B cell (primary cell): Measurements from ENCODE around the gene SLC22A6. TPM values are rescaled to one million over a fixed set of nuclear protein-coding genes. Genes with fewer than 3 reads are reported as not detected.

ENCODE experiments used
- ATAC-seq: fragments of 200-7000 bp; cut with Tn5 transposase; one replicate; pipeline ENCODE4 v1.10.0; 2021; ENCODE audit warnings: low read depth, mild to moderate bottlenecking, moderate number of reproducible peaks, moderate library complexity
- CTCF ChIA-PET: fragments of 350-600 bp; sonication (Branson Sonifier 250); formaldehyde crosslinking; loops from one replicate; lab custom pipeline; 2021; ENCODE audit warnings: antibody characterized with exemption, inconsistent platforms; lab: Charles Lee
- POLR2A ChIA-PET: fragments of 350-600 bp; sonication (Branson Sonifier 250); formaldehyde crosslinking; loops from one replicate; lab custom pipeline; 2021; ENCODE audit warnings: antibody characterized with exemption; lab: Charles Lee
- DNase-seq: peaks from one replicate; pipeline ENCODE4 v3.0.0; 2013
- H2AFZ ChIP-seq: 2 replicates; pipeline ENCODE4 v1.6.1; 2012; ENCODE audit warnings: mild to moderate bottlenecking, low read depth, low read length; ENCODE audit not compliant: insufficient read depth, poor library complexity, severe bottlenecking
- H3K27ac ChIP-seq, 2 donors: 1 replicate in 1 of 2; 2 replicates in 1 of 2; pipeline ENCODE4 v1.5.1; 2012 to 2013; ENCODE audit warnings: low read length in 2 of 2, mild to moderate bottlenecking in 2 of 2, moderate library complexity in 1 of 2
- H3K27me3 ChIP-seq, 4 experiments: fragments of 200-600 bp in 1 of 4; sonication (generic) in 1 of 4; replicated peaks in 1 of 4; 1 replicate in 2 of 4; 2 replicates in 2 of 4; pipeline versions ENCODE4 v1.6.1 to v1.7.0; 2013 to 2016; ENCODE audit warnings: low read length in 3 of 4, mild to moderate bottlenecking in 2 of 4, mixed read lengths in 1 of 4, moderate library complexity in 1 of 4; ENCODE audit not compliant: insufficient read depth in 4 of 4, control insufficient read depth in 3 of 4; ENCODE audit errors: control extremely low read depth in 1 of 4
- H3K36me3 ChIP-seq, 2 experiments: replicated peaks in 1 of 2; 1 replicate in 1 of 2; 2 replicates in 1 of 2; pipeline versions ENCODE4 v1.6.1 to v1.7.1; 2013; ENCODE audit warnings: low read length in 1 of 2; ENCODE audit not compliant: insufficient read depth in 2 of 2, control insufficient read depth in 1 of 2; ENCODE audit errors: control extremely low read depth in 1 of 2, extremely low read depth in 1 of 2
- H3K4me1 ChIP-seq, 2 donors: fragments of 200-600 bp in 1 of 2; sonication (generic) in 1 of 2; 1 replicate in 1 of 2; 2 replicates in 1 of 2; pipeline versions ENCODE4 v1.5.1 to v1.6.1; 2013 to 2017; ENCODE audit warnings: low read length in 2 of 2; ENCODE audit not compliant: control insufficient read depth in 2 of 2, insufficient read depth in 2 of 2
- H3K4me2 ChIP-seq: replicated peaks from 2 replicates; pipeline ENCODE3; 2012; ENCODE audit warnings: mild to moderate bottlenecking, low read depth, low read length; ENCODE audit not compliant: poor library complexity, severe bottlenecking
- H3K4me3 ChIP-seq, 5 experiments: fragments of 200-600 bp in 1 of 5; sonication (generic) in 1 of 5; 1 replicate in 3 of 5; 2 replicates in 2 of 5; pipeline versions ENCODE4 v1.5.1 to v1.7.0; 2011 to 2016; ENCODE audit warnings: low read length in 4 of 5, mild to moderate bottlenecking in 4 of 5, low read depth in 2 of 5, control low read depth in 1 of 5, moderate library complexity in 1 of 5; ENCODE audit not compliant: insufficient read depth in 1 of 5; ENCODE audit errors: control extremely low read depth in 1 of 5, extremely low read depth in 1 of 5
- H3K79me2 ChIP-seq: fragments of 200-600 bp; sonication (generic); one replicate; pipeline ENCODE4 v1.6.0; 2016; ENCODE audit warnings: low read length; ENCODE audit not compliant: control insufficient read depth, insufficient read depth
- H3K9ac ChIP-seq: fragments of 200-600 bp; sonication (generic); 2 replicates; pipeline ENCODE4 v1.6.1; 2017; ENCODE audit warnings: mild to moderate bottlenecking, low read length, moderate library complexity
- H3K9me3 ChIP-seq, 3 donors: one replicate each; pipeline versions ENCODE4 v1.6.1 to v1.7.1; 2013; ENCODE audit warnings: low read length in 2 of 3; ENCODE audit not compliant: control insufficient read depth in 2 of 3, insufficient read depth in 1 of 3; ENCODE audit errors: control extremely low read depth in 1 of 3
- H4K20me1 ChIP-seq: 2 replicates; pipeline ENCODE4 v1.6.0; 2012; ENCODE audit warnings: mild to moderate bottlenecking, low read length; ENCODE audit not compliant: insufficient read depth, control insufficient read depth, poor library complexity, severe bottlenecking
- H3K27ac Mint-ChIP-seq: one replicate; pipeline ENCODE4 v1.8.0; 2021; ENCODE audit warnings: mixed read lengths
- H3K27me3 Mint-ChIP-seq: one replicate; pipeline ENCODE4 v1.8.0; 2021; ENCODE audit warnings: mixed read lengths
- H3K4me1 Mint-ChIP-seq: one replicate; pipeline ENCODE4 v1.8.0; 2021; ENCODE audit warnings: mixed read lengths
- H3K4me3 Mint-ChIP-seq: one replicate; pipeline ENCODE4 v1.8.0; 2021; ENCODE audit warnings: mixed read lengths
- H3K9me3 Mint-ChIP-seq: one replicate; pipeline ENCODE4 v1.8.0; 2022; ENCODE audit warnings: mixed read lengths; ENCODE audit not compliant: insufficient read depth
- EZH2 ChIP-seq: IDR thresholded peaks from 2 replicates; pipeline ENCODE4 v1.6.1; 2012; ENCODE audit warnings: borderline replicate concordance, low read depth, mild to moderate bottlenecking, moderate library complexity, low read length; ENCODE audit not compliant: insufficient read depth, poor library complexity, severe bottlenecking
- WGBS: methylation state at CpG from one replicate; pipeline ENCODE4 v1.1.5; 2013; ENCODE audit warnings: missing lambda C conversion rate; ENCODE audit not compliant: insufficient coverage; 5-methylcytosine and 5-hydroxymethylcytosine counted together
- intact Hi-C: fragments of 100-400 bp; cut with micrococcal nuclease; formaldehyde crosslinking; loops from one replicate; pipeline ENCODE4 v1.10.0; 2022
- polyA plus RNA-seq: library from polyadenylated mRNA; depleted of rRNA; stranded (reverse); fragments of >200 nt; gene quantifications from 2 replicates; pipeline ENCODE4 v1.2.3, GENCODE V29; 2012
- total RNA-seq, 2 donors: library from RNA; stranded (reverse); fragments of 120-200 nt in 1 of 2; gene quantifications; 1 replicate in 1 of 2; 2 replicates in 1 of 2; pipeline versions ENCODE4 v1.2.3 to v1.2.4, GENCODE V29; 2013 to 2022
- TF ChIP-seq, protein P1 (sequence below): fragments of 200-600 bp; IDR thresholded peaks from one replicate; pipeline ENCODE4 v1.8.0; 2022; ENCODE audit warnings: antibody characterized with exemption, mild to moderate bottlenecking

SLC22A6 gene
- total and polyA plus RNA-seq, 2 donors (not counting 1 experiment from before 2014, with no cell fraction given), result not detected

DNA sequence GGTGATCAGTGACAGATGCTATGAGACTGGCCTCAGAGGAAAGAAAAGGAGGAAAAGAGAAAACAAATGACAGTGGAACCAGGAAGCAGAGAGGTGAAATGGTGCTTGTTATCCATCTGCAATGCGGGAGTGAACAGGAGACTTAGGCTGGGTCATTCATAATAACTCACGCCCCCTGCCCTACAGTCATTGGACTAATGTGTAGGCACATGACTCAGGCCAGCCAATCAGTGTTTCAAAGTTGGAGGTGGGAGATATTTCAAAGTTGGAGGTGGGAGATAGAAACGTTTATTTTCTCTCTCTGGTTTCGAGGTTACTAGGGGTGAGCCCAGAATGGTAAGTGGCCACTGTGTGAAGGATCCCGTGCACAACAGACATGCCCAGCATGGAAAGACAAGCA is 30.3 kb downstream of the SLC22A6 start:
- H3K27ac ChIP-seq, result no peak overlapping the region
- no peaks in the 10 kb centered on the region for H3K36me3 ChIP-seq
- H4K20me1 ChIP-seq, result no peaks in the 10 kb centered on the region
- H3K4me3 Mint-ChIP-seq, result no peak overlapping the region
- H3K27ac Mint-ChIP-seq, result no peak overlapping the region
- H3K9ac ChIP-seq, result no peak overlapping the region
- ATAC-seq (no peak), DNase-seq (no peak)
- intact Hi-C loops, result no loop called here
- H3K4me2 ChIP-seq, result no peak overlapping the region
- H3K27me3 Mint-ChIP-seq, result peaks cover 32% of the 10 kb centered on the region
- ChIA-PET CTCF (no interaction called here), POLR2A (no interaction called here)
- no peak overlapping the region for H3K4me3 ChIP-seq
- TF ChIP-seq, protein P1, sequence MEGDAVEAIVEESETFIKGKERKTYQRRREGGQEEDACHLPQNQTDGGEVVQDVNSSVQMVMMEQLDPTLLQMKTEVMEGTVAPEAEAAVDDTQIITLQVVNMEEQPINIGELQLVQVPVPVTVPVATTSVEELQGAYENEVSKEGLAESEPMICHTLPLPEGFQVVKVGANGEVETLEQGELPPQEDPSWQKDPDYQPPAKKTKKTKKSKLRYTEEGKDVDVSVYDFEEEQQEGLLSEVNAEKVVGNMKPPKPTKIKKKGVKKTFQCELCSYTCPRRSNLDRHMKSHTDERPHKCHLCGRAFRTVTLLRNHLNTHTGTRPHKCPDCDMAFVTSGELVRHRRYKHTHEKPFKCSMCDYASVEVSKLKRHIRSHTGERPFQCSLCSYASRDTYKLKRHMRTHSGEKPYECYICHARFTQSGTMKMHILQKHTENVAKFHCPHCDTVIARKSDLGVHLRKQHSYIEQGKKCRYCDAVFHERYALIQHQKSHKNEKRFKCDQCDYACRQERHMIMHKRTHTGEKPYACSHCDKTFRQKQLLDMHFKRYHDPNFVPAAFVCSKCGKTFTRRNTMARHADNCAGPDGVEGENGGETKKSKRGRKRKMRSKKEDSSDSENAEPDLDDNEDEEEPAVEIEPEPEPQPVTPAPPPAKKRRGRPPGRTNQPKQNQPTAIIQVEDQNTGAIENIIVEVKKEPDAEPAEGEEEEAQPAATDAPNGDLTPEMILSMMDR, result no peak
- no peak for TF ChIP-seq EZH2
- no peaks in the 10 kb centered on the region for H3K9me3 Mint-ChIP-seq
- no peaks in the 10 kb centered on the region for H3K79me2 ChIP-seq
- H3K4me1 ChIP-seq, result no peaks in the 10 kb centered on the region
- H3K27me3 ChIP-seq, result peaks cover 0 to 6% (median 0%) of the 10 kb centered on the region in 4 experiments
- H3K9me3 ChIP-seq, result no peaks in the 10 kb centered on the region
- 84% methylated on average over 4 of the region's 5 CpGs for WGBS
- no peaks in the 10 kb centered on the region for H3K4me1 Mint-ChIP-seq
- H2AFZ ChIP-seq, result no peak overlapping the region

DNA sequence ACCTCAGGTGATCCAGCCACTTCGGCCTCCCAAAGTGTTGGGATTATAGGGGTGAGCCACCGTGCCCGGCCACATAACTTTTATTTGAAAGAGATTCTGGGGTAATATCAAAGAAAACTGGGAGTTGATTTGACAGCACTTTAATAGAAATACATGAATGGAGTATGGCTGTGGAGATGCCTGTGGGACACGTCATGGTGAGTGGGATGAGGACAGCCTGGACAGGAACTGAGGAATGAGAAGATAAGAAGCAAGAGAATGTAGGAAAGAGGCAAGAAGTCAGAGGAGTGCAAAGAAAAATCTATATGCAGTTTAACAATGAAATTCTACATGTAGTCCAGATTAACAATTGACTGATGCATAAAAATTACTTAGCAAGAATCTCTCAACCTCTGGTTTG is 31.0 kb downstream of the SLC22A6 start:
- no peaks in the 10 kb centered on the region for H3K9me3 Mint-ChIP-seq
- H3K9me3 ChIP-seq, result no peaks in the 10 kb centered on the region
- DNase-seq (no peak), ATAC-seq (no peak)
- H3K27ac Mint-ChIP-seq, result no peak overlapping the region
- ChIA-PET POLR2A (no interaction called here), CTCF (no interaction called here)
- no peaks in the 10 kb centered on the region for H3K79me2 ChIP-seq
- H3K4me1 Mint-ChIP-seq, result no peaks in the 10 kb centered on the region
- H3K9ac ChIP-seq, result no peak overlapping the region
- H3K27me3 ChIP-seq, result peaks cover 0 to 2% (median 0%) of the 10 kb centered on the region in 4 experiments
- 91% methylated on average over 4 of the region's 4 CpGs for WGBS
- H3K27ac ChIP-seq, result no peak overlapping the region
- no peak overlapping the region for H2AFZ ChIP-seq
- no peaks in the 10 kb centered on the region for H3K36me3 ChIP-seq
- no peaks in the 10 kb centered on the region for H4K20me1 ChIP-seq
- H3K4me1 ChIP-seq, result no peaks in the 10 kb centered on the region
- H3K27me3 Mint-ChIP-seq, result peaks cover 36% of the 10 kb centered on the region
- intact Hi-C loops, result no loop called here
- H3K4me2 ChIP-seq, result no peak overlapping the region
- no peak overlapping the region for H3K4me3 Mint-ChIP-seq
- no peak overlapping the region for H3K4me3 ChIP-seq
- TF ChIP-seq EZH2, result no peak
- TF ChIP-seq, protein P1, result no peak
